Measurements from ENCODE around the gene ICA1.
"Not testable (repeated sequence)": the region's sequence is repeated elsewhere in the genome, so short reads cannot be mapped to it uniquely, and the experiment has no call there.

The ICA1 gene

GRCh38 chr7:8260871-8261694 is 884 bp downstream of the ICA1 start:
- peak; percentile 45 for DNase-seq

- no peak for DNase-seq
Observed at GRCh38 chr7:8259586-8260222, 2.3 kb downstream of the ICA1 start.

- no peak for DNase-seq
Observed at GRCh38 chr7:8258734-8259133, 3.2 kb downstream of the ICA1 start.

GRCh38 chr7:8258166-8258565 is 3.8 kb downstream of the ICA1 start:
- DNase-seq, result no peak

- no peak for DNase-seq
Observed at GRCh38 chr7:8255680-8256655, 6.0 kb downstream of the ICA1 start.

- DNase-seq, result no peak
Observed at GRCh38 chr7:8254667-8255066, 7.3 kb downstream of the ICA1 start.

- no peak for DNase-seq
Observed at GRCh38 chr7:8254215-8254614, 7.8 kb downstream of the ICA1 start.

- no peak for DNase-seq
Observed at GRCh38 chr7:8251195-8251594, 10.8 kb downstream of the ICA1 start.

GRCh38 chr7:8250547-8250946 is 11.4 kb downstream of the ICA1 start:
- DNase-seq, result no peak

GRCh38 chr7:8249121-8249520 is 12.8 kb downstream of the ICA1 start:
- DNase-seq, result no peak

GRCh38 chr7:8246020-8246419 is 15.9 kb downstream of the ICA1 start:
- DNase-seq, result no peak

- DNase-seq, result not testable (repeated sequence)
Observed at GRCh38 chr7:8245032-8245431, 16.9 kb downstream of the ICA1 start.

- DNase-seq, result not testable (repeated sequence)
Observed at GRCh38 chr7:8243059-8243458, 18.9 kb downstream of the ICA1 start.

GRCh38 chr7:8239702-8240362 is 22.1 kb downstream of the ICA1 start:
- DNase-seq, result not testable (repeated sequence)

- DNase-seq, result no peak
Observed at GRCh38 chr7:8236780-8237407, 25.1 kb downstream of the ICA1 start.

GRCh38 chr7:8232999-8233847 is 28.7 kb downstream of the ICA1 start:
- DNase-seq, result no peak

GRCh38 chr7:8229927-8230326 is 32.0 kb downstream of the ICA1 start:
- no peak for DNase-seq

- DNase-seq, result no peak
Observed at GRCh38 chr7:8228766-8229674, 32.9 kb downstream of the ICA1 start.

GRCh38 chr7:8228068-8228467 is 33.9 kb downstream of the ICA1 start:
- no peak for DNase-seq

GRCh38 chr7:8227261-8227660 is 34.7 kb downstream of the ICA1 start:
- no peak for DNase-seq

All from left hindlimb (tissue), 1 donor.